Stimulated activated CD4-positive, alpha-beta T cell treated with anti-CD3 and anti-CD28 coated beads, Interleukin-12 subunit alpha, Interleukin-12 subunit beta, amount 100 ng/mL, for 48 hours (primary cell): ENCODE measurements around the gene YIPF1.
A peak's percentile ranks its signal among the peaks of the same experiment; 100 is the strongest.
"Not testable (repeated sequence)": the region's sequence is repeated elsewhere in the genome, so short reads cannot be mapped to it uniquely, and the experiment has no call there.

Experiments used
- DNase-seq, 3 donors: peaks; one replicate each; pipeline ENCODE4 v3.0.0-alpha.2; 2020; ENCODE audit warnings: low read depth in 2 of 3, low spot score in 1 of 3

Gene YIPF1

DNA sequence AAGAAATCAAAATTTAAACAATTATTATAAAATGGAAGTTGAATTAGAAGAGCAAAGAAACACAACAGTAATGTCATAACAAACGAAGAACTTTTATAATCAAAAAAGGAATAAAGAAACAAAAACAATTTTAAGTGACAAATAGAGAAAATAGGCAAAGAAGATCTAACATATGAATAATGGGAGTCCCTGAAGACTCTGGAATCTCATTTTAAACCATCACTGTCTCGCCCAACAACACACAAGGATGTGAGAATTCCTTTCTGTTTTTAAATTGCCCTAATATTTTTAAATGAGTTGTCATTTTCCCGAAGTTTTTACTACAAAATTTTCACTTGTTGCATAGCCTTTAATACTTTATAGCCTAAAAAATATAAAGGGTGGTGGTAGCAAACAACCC is 47.2 kb downstream of the YIPF1 start:
- DNase-seq = no peak

DNA sequence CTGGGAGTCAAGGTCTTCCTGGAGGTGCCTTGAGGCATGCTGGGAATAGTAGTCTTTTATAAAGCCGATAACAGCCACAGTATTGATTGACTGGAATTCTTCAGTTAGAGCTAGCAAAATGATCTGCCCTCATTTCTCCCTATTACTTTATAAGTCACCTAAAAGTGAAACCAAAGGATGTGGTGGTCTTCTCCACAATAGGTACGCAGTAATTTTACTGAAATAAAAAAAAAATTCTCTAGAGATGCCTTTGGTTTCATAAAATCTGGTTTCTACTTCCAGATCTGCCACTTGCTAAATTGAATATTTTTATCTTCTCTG is 51.0 kb downstream of the YIPF1 start:
- no peak for DNase-seq

GRCh38 chr1:53837924-53838653 is 51.5 kb downstream of the YIPF1 start, which contains the start of gene NDC1:
Gene NDC1, minus strand, starts transcription at chr1:53838296. Its CDS starts 35 bp downstream, at chr1:53838261.
- DNase-seq = peak; percentile 76 to 82 (median 82)

DNA sequence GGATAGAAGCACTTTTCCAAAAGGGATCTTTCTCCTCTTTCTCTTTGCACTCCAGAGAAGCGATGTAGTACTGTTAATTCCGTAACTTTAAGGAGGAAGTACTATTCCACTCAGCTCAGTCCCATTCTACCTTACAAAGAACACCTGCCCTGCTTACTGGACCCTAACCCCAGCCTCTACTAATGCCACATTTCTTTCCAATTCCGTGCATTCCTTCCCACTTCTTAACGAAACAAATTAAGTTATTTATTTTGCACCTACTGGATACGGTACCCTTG is 52.0 kb downstream of the YIPF1 start:
- DNase-seq = no peak

DNA sequence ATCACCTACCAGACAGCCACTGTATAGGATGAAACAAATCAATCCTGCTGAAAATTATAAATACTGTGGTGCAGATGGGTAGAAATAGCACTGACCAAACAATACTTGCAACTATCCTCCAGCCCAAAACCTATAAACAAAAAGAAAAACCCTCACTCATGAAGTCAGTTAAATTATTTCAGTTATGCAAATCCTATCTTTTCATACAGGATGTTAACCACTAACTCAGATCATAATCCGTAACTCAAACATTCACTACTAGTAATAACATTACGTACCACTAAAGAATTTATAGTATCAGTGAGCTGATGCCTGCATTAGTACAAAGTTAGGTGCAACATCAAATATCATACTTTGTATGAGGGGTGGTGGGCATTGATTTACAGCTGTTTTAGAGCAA is 54.1 kb downstream of the YIPF1 start:
- no peak for DNase-seq

DNA sequence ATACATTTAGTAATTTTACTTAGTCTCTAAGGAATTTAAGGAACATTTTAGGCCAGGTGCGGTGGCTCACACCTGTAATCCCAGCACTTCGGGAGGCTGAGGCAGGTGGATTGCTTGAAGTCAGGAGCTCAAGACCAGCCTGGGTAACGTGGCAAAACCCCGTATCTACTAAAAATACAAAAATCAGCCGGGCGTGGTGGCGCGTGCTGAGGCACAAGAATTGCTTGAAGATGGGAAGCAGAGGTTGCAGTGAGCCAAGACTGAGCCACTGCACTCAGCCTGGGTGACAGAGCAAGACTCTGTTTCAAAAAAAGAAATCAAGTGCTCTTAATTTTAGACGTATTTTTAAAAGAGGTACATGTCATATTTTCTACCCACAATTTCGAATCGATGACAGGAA is 54.8 kb downstream of the YIPF1 start:
- DNase-seq = no peak

DNA sequence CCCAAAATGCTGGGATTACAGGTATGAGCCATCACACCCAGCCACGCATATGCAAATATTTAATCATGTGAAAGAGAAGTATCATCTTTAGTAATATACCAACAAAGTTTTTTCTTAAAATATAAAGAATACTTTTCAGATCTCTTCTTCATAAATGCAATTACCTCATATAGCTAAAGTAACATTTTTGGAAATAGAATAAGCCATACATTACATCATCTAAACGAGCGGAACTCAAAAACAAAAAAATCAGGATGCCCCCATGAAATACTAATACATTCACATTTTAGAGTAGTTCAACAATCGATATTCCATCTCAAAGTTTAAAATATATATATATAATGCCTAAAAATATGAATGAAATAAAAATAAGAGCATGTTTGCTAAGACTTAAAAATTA is 56.2 kb downstream of the YIPF1 start:
- DNase-seq = no peak

- DNase-seq = no peak
Observed at GRCh38 chr1:53826367-53826766, 63.2 kb downstream of the YIPF1 start.

DNA sequence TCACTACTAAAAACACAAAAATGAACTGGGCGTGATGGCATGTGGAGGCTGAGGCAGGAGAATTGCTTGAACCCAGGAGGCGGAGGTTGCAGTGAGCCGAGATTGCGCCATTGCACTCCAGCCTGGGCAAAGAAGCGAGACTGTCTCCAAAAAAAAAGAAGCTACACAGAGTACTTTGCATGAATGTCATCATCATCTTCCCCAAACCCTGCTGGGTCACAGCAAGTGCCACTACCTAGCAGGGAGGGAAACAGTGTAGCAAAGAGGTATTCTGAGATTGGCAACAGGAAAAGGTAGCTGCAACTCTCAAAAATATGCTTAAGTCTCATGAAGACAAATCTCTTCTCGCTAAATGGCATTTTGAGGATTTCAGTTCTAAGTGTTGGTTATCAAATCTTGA is 64.3 kb downstream of the YIPF1 start:
- DNase-seq = no peak

- no peak for DNase-seq
Observed at GRCh38 chr1:53822931-53823330, 66.7 kb downstream of the YIPF1 start.

DNA sequence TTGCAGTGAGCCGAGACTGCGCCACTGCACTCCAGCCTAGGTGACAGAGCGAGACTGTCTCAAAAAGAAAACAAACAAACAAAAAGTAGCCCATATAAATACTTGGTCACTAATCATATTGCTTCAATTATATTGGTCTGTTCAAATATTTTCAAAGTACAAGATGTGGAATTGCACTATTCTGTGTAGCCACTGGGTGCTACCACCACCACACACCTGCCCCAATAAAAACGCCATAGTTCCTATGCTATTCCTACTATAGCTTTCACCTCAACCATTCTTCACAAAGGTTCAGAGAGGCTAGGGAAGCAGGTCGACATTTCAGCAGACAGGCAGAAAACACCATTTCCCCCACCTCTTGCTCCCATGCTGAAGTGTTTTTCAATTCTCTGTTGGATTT is 68.2 kb downstream of the YIPF1 start:
- DNase-seq = no peak

GRCh38 chr1:53819387-53819786 is 70.2 kb downstream of the YIPF1 start:
- no peak for DNase-seq

- DNase-seq = not testable (repeated sequence)
Observed at GRCh38 chr1:53816584-53816983, 73.0 kb downstream of the YIPF1 start.

DNA sequence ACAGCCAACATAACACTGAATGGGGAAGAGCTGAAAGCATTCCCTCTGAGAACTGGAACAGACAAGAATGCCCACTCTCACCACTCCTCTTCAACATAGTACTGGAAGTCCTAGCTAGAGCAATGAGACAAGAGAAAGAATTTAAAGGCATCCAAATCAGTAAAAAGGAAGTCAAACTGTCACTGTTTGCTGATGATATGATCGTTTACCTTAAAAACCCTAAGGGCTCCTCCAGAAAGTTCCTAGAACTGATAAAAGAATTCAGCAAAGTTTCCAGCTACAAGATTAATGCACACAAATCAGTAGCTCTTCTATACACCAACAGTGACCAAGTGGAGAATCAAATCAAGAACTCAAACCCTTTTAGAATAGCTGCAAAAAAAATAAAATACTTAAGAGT is 74.1 kb downstream of the YIPF1 start:
- DNase-seq = not testable (repeated sequence)

DNA sequence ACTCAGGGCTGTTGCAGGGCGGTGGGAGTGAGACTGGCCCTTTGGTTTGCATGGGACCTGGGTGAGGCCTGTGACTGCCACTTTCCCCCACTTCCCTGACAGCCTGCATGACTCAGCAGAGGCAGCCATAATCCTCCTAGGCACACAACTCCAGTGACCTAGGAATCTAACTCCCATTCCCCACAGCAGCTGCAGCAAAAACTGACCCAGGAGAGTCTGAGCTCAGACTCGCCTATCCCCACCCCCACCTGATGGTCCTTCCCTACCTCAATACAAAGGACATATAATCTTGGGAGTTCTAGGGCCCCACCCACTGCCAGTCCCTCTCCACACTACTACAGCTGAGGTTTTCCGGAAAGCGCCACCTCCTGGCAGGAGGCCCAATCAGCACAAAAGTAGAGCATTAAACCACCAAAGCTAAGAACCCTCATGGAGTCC is 78.2 kb downstream of the YIPF1 start:
- peak; percentile 10 to 18 (median 14) for DNase-seq

DNA sequence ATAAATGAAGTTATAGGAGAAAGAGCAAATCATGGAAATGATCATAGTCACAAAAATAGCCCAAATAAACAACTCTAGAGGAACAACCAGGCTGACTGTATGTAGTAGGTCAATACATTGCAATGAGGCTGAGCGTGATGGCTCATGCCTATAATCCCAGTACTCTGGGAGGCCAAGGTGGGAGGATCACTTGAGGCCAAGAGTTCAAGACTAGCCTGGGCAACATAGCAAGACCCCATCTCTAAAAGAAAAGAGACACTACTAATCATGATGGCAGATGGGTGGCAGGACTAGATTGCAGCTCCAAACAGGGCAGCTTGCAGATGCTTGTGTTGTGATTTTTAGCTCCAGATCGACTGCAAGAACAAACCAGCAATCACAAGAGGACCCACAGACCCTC is 79.1 kb downstream of the YIPF1 start:
- DNase-seq = no peak

- no peak for DNase-seq
Observed at GRCh38 chr1:53810007-53810406, 79.6 kb downstream of the YIPF1 start.

GRCh38 chr1:53807916-53808315 is 81.7 kb downstream of the YIPF1 start:
- DNase-seq = no peak

- DNase-seq = no peak
Observed at GRCh38 chr1:53804791-53805505, 84.6 kb downstream of the YIPF1 start.

GRCh38 chr1:53804181-53804580 is 85.4 kb downstream of the YIPF1 start:
- DNase-seq = no peak
